Left lobe of liver (tissue), 2 donors: Measurements from ENCODE around the gene UPF1. TPM values are rescaled to one million over a fixed set of nuclear protein-coding genes. Genes with fewer than 3 reads are reported as not detected.
"Not testable (repeated sequence)": the region's sequence is repeated elsewhere in the genome, so short reads cannot be mapped to it uniquely, and the experiment has no call there.

Experiments
- ATAC-seq: fragments of 200-7000 bp; cut with Tn5 transposase; one replicate; pipeline ENCODE4 v1.9.1; 2020; ENCODE audit warnings: mild to moderate bottlenecking, moderate library complexity
- DNase-seq: peaks from one replicate; pipeline ENCODE4 v3.0.0-alpha.2; 2020; ENCODE audit warnings: low spot score
- total RNA-seq: library from RNA; stranded (reverse); gene quantifications from one replicate; pipeline ENCODE4 v1.2.1, GENCODE V29; 2021
- donor health status: DM: no; HTN: no; CAD: no; lungs with moderate emphysema.
- donor health status: DM: no; HTN: yes; CAD: no.

UPF1 gene
- total RNA-seq, 1 donor from 2014 or later, result 43.5 TPM

DNA sequence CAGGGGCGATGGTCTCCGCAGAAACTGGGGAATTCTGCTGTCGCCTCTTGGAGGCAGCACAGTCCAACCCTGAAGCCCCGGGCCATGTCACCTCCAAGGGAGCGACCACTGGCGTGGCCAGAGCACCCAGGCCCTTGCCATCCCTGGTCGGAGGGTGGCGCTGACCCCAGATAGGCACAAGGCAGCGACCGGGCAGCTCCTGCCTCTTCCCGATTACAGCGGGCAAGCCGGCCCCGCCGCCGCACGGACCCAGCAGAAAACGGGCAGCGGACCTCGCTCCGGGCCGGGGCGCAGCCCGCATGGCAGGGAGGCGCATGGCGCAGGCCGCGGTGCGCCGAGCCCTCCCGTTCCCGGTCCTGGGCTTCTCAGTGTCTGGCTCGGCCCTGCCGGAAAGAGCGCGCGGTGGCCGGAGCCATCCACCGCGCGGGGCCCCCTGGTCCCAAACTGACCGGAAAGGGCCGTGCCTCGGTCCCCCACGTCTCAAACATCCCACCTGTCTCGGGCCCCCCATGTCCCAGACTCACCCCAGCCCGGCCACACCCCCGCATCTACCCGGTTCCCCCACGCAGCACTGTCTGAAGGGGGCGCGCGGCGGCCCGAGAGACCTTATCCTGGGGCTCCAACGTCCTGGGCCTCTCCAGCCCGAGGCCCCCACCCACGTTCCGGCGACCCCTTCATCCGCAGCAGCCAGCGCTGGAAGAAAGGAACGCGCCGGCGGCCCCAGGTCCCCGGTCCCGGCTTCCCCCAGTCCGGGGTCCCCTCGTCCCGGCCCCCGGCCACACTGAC, 63.5 kb downstream of the UPF1 start:
- no peak for DNase-seq
- ATAC-seq, result peak; percentile 44

DNA sequence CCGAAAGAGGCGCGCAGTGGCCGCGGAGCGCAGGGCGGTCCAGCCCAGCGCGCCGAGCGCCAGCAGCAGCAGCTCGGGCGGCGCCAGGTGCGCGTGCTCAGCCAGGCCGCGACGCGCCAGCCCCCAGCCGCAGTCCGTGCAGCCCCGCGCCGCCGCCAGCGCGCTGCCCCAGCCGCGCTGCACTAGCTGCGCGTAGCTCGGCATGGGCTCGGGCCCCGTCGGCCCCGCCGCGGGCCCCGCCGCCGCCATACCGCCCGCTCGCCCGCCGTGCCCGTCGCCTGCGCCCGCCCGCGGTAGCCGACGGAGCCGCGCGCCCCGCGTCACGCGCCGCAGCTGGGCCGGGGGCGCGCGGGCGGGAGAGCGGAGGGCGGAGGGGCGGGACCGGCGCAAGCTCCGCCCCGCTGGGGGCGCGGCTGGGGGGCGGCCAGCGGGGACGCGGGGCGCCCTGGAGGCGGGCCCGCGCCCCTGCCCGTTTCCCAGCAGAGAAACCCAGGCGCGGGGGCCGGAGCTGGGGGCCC, 64.1 kb downstream of the UPF1 start, which contains the start of gene CERS1:
CERS1 (minus strand) TSS at position 335 of the 518 bp plus-strand sequence; CDS start at position 249, 86 bp downstream.
- ATAC-seq, result no peak
- DNase-seq, result no peak

DNA sequence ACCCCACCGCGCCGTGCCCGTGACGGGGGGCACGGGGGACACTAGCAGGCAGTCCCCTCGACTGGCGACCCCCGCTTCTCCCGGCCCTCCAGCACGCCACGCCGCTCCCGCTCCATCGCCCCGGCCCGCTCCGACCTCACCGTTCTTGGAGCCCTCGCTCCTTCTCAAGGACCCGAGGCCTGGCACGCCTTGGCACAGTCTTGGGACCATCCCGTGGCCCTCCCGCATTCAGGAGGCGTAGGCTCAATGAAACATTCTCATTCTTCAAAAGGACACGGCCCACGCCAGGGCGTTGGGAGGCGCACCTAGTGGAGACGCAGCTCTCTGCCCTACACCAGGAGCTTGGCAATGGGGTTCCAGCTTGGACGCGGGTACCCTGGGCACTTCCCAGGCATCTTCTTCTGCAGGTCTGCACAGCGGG, 64.7 kb downstream of the UPF1 start:
- no peak for DNase-seq
- peak; percentile 4 for ATAC-seq

DNA sequence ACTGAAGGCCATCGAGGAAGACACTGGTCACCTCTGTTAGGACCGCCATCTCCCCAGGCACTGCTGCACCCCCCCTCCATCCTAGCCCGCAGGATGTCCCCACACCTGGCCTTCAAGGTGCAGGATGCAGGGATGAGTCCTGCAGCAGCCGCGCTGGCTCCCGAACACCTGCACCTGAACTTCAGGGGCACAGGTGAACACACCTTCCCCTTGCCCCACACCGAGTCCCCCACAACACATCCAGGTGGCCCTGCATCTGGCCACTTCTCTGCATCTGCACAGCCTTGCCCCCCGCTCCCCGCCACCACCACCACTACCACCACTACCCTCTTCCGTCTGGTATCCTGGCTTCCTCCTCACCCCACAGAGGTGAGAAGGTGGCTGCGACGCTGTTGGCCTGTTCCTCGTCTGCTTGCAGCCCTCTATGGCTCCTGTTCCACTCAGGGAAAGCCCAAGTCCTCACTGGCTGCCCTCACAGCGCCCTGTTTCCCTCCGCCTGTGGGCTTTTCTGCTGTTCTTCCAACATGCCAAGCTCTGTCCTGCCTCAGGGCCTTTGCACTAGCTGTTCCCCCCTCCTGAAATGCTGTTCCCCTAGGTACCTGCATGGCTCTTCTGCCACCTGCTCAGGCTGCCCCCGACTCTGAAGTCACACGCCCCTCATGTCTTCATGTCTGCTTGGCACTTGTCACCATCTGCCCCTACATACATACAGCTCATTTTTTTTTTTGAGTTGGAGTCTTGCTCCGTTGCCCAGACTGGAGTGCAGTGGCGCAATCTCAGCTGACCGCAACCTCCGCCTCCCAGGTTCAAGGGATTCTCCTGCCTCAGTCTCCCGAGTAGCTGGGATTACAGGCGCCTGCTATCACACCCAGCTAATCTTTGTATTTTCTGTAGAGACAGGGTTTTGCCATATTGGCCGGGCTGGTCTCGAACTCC, 65.6 kb downstream of the UPF1 start:
- no peak for DNase-seq
- ATAC-seq, result no peak

DNA sequence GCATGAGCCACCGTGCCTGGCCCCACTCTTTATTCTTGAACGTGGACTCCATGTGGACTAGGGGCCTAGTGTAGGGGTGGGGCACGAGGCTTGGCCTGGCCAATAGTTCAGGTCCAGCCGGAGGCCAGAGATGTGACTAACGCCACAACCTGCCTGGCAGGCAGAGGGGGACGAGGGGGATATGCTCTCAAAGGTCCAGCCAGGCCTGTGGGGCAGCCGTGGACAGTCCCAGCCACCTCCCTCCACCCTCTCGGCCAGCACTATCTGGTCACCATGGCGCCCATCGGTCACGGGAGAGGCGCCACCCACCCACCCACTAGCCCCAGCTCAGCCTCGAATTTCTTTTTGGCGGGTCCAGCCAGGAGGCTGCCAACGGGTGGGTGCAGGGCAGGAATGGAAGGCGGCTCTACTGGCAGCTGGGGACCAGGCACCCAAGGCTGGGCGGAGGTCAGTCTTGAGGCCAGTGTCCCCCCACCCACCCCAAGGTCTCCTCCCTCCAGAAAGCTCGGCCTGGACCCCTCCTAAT, 66.4 kb downstream of the UPF1 start:
- peak; percentile 11 for ATAC-seq
- no peak for DNase-seq

DNA sequence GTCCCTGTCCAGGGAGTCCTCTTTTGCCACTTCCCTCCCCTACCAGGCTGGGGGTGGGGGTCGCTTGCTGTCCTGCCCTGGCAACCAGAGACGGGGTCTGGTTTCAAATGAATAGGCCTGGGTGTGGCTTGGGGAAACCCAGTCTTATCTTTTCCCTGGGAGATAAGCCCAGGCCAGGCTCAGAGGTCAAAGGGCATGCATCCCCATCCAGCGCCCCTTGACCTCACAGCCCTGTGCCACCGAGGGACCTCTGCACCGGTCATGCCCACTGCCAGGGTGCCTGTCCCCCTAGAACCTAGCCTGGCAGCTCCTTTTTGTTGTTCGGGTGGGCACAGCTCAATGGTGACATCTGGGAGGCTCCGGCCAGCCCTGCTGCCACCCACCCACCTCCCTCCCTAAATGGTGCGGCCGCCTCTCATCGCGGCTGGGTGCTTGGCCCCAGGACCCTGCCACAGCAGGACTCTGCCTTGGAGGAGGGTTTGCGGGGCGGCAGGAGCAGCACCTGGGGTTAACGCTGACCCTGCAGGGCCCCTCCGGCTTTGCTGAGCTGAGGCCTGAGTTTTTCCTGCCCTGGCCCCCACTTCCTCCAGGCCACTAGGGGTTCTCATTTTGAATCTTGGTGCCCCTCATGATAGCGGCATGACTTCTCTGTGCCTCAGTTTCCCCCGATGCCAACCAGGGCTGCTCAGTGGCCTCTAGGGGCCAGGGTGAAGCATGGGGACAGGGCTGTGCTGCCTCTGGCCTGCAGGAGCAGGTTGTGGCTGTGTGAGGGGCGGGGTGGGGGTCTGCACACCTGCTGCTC, 67.0 kb downstream of the UPF1 start:
- no peak for DNase-seq
- ATAC-seq, result peak; percentile 38

DNA sequence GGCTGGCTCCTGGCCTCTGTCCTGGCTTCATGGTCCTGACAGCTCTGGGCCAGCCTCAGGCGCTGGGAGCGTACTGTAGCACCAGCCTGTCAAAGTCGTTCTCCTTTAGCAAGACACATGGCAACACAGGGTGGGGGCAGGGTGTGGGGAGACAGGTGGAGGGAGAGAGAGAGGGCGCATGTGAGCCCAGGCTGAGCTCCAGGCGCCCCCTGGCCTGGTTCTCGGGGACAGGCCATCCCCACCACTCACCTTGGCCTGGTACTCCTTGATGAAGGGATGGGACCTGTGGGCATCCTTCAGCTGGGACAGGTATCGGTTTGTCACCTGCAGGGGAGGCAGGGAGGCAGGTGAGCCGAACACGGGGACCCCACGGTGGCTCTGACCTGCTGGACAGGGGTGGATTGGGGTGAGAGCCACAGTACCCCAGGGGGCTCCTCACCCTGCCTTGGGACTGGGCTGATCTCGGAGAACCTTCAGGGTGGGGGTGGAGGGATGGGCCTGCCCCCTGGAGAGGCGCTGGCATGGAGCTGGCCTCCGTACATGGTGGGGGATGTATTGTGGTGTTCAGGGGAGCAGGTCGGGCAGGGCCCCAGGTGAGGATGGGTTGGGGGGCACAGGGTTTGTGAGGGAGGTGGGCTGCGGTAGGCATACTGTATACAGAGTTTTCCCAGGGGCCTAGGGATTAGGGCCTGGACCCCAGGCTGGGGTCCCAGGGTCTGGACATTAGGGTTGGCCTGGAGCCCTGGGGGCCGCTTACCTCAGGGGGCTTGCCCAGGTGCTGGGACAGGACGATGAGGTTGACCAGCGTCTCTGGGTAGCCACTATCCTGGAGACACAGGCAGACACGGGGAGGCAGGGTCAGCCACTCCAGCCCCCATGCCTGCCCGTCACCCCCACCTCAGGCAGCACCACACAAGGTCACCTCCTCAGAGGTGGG, 68.1 kb downstream of the UPF1 start:
- DNase-seq, result peak; percentile 43
- ATAC-seq, result no peak

DNA sequence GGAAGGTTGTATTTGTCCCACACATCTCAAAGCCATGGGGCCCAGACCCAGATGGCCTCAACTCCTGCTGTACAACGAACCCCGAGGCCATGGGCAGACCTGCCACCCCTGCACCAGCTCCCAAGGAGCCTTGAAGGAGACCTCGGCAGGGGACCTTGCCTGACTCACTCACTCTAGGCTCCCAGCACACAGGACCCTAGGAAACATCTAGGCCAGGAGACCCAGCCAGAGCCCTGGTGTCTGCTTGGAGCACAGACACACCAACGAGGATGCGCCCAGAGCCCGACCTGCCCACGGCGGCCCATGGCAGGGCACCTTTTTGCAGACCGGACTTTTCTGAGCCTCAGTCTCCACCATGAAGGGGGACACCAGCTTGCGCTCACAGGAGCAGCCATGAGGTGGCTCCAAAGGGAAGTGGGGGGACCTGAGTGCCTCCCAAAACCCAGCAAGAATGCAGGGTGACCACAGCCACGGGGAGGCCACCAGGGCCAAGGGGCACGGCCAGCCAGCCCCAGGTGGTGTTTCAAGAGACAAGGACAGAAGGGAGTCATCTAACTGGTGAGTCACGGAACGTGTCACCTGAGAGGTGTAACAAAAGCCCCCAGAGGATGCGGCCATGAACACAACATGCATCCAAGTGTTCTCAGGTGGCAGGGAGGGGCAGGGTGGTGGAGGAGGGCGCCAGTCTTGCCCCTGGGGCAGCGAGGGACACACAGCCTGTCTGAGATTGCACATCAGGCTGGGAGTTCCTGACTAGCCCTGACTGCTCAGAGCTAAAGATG, 69.1 kb downstream of the UPF1 start:
- DNase-seq, result peak; percentile 40
- no peak for ATAC-seq

DNA sequence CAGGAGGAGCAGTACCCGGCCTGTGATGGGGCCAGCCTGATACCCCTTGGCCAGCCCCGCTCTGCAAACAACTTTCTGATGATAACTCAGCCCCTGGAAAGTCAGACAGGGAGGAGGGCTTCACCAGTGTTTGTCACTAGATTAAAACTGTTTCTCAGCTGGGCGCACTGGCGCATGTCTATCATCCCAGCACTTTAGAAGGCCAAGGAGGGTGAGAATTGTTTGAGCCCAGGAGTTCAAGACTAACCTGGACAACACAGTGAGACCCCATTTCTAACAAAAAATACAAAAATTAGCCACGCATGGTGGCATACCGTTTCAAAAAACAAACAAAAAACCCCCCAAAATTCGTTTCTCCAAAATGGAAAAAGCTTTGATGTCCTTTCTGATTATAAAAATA, 69.7 kb downstream of the UPF1 start:
- ATAC-seq (no peak), DNase-seq (no peak)

DNA sequence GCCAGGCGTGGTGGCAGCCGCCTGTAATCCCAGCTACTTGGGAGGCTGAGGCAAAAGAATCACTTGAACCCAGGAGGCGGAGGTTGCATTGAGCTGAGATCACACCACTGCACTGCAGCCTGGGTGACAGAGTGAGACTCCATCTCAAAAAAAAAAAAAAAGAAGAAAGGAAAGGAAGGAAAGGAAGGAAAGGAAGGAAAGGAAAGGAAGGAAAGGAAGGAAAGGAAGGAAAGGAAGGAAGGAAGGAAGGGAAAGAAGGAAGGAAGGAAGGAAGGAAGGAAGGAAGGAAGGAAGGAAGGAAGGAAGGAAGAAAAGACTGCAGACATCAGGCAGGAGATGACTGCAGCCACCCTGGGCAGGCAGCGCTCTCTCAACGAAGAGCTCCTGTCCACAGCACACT, 70.8 kb downstream of the UPF1 start:
- not testable (repeated sequence) for ATAC-seq

DNA sequence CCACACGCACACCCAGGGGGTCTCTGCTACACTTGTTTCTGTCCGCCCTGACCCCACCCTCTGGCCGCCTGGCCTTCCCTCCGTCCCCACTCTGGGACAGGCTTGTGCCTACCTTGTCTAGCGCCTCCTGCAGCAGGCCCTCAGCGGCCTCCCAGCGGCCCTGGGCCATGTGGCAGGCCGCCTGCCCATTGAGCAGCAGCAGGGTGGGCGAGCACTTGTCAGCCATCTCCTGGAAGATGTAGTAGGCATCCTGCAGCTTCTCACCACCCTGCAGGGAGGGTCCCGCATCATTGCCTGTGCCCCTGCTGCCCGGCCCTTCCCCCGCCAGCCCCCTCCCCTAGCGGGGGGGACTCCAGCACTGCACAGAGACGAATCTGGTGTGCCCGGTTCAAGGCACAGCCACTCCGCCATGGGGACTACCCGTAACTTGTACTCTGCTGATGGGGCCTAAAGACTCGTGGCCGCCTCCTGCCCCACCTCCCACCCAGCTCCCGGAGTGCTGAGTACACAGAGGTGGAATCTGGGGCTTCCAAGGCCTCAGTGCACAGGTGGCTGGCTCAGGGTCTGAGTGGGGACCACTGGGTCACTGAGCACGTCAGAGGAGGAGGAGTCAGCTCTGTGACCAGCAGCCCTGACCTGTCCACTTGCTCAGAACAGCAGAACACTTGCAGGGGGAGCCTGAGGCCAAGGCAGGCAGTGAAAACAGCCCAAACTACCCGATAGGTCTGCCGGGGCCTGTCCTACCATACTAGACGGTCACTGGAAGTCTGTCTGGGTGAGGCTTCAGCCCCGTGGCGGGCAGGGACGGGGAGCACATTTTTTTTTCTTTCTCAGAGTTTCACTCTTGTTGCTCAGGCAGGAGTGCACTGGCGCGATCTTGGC, 71.6 kb downstream of the UPF1 start:
- ATAC-seq (no peak), DNase-seq (no peak)

More for the DNA sequence above, 70.8 kb downstream of the UPF1 start:
- DNase-seq, result not testable (repeated sequence)

DNA sequence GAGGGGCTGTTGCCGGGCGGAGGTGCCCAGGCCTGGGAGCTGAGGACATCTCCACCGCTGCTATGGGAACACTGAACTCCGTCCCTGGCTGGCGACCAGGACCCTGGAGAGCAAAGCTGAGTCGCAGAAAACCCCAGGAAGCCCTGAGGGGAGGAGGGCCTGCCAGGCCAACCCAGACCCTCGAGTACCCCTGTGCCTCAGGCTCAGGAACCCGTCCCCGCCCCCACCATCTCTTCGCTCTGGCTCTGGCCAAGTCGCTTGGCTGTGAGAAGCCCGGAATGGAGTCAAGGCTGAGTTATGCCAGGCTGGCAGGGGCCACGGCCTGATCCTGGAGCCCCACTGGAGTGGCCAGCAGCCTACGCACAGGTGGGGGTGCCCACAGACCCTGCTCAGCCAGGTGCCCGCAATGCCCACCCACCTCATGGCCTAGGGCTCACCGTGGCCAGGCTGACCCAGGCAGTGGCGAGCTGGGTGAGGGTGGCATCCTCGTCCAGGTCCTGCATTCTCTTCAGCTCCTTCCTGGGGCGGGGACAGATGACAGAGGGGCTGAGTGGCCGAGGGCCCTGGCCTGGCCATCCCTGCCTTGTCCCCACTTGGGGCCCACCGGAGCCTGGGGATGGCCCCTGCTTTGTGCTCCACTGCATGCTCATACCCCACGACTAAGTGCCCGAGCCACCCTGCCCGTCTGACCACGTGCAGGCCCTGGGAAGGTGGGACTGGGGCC, 72.7 kb downstream of the UPF1 start:
- ATAC-seq, result no peak
- DNase-seq, result peak; percentile 40

DNA sequence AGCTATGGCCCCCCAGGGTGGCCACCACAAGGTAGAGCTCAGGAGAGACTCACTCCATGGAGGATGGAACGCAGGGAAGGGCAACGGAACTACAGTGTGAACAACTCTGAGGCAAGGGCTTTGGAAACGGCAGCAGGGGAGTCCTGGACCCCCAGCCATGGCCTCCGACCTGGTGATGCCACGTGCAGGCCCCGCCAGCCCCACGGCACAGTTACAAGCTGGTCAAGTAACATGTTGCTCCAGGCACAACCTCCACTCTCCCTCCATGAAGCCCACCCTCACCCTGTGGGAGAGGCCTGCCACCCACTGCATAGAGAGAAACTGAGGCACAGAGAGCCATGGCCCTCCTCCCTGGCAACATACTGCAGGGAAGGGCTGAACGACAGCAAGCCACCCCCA, 73.3 kb downstream of the UPF1 start:
- DNase-seq, result no peak
- no peak for ATAC-seq

DNA sequence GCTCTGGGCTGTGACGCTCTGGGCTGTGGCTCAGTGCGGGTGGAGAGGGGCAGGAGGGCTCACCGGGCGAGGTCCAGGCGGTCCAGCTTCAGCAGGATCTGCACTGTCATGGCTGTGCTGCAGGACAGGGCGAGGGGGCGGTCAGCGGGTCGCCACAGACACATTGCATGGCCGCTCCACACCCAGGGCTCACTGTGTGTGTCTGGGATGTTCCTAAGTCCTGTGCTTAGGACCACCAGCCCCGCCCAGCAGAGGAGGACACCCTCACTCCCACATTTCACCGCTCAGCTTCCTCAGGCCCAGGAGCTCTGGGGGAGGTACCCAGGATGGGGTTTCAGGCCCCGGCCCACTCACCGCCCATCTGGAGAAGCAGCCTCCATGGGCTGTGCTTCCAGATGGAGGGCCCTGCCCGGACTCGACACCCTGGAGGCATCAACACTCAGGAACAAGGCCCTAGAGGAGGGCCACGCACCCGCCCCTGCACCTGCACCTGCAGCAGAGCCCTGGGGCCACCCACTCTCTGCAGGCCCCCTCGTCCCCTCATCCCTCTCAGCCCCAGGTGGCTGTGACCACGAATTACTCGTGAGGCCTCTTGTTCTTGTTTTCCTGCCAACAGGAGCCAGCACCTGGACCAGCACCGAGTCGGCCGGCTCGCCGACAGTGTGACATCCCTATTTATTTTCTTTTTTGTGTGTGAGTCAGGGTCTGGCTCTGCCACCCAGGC, 73.9 kb downstream of the UPF1 start:
- ATAC-seq (no peak), DNase-seq (no peak)

DNA sequence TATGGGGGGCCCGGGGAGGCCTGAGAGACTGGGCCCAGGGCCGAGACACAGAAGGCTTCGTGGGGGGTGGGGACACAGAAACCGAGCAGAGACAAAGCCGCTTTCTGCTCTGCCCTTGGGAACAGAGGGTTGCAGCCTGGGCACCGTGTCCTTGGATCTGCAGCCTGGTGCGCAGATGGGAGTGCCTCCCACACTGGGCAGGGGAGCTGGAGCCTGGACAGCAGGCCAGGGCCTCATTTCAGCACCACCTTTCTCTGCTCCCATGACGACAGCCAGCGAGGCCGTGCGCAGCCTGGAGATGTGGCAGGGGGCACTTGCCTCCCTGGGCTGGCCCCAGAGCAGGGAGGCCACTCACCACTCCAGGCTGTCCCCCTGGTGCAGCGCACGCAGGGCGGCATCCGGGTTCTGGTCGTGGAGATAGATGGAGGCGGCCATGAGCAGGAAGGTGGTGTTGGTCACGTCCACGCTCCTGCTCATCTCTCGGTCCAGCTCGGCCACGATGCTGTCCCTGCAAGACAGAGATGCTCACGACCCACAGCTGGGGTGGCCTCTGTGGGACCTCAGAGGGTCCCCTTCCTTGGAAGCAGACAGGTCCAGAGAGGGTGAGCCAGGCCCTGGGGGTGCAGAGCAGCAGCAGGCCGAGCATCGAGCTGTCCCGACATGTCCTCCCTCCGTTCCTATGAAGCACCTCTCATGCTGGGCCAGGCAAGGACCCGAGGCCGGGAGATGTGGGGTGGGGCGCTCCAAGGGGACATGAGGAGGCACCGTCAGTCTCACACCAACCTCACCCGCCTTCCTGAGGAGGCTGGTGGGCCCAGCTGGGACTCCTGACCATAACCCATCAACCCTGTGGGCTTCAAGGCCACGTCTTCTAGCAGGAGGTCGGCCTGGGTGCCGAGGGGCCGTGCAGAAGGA, 75.1 kb downstream of the UPF1 start:
- ATAC-seq (no peak), DNase-seq (no peak)
